ENCODE data around the gene OR10AG1.

OR10AG1 gene

DNA sequence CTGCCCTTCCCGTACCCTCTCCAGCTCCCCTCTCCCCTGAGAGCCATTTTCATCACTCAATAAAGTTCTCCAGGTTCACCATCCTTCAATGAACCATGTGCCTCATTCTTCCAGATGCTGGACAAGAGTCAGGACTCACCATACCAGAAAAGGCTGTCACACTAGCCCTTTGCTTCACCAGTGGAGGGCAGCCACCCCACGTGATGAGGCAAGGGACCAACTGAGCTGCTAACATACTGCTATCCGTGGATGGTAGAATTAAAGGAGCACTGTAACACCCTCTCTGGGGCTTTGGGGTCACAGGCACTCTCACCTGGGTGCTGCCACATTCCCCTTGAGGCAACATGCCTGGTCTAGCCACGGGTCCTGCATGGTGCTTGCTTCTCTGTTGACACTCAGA lies 20.4 kb downstream of the OR10AG1 start:
- no peak overlapping the region for H2BK5ac ChIP-seq (ENCODE audit: low read depth, low read length, poor library complexity, severe bottlenecking)
- H2AK5ac ChIP-seq (ENCODE audit: low read length, severe bottlenecking), result no peak overlapping the region
- no peak overlapping the region for H3K4me3 ChIP-seq (ENCODE audit: insufficient read depth in 1 of 2, low read depth in 1 of 2, low read length in 2 of 2)
- no peaks in the 10 kb centered on the region for H3K36me3 ChIP-seq (ENCODE audit: control insufficient read depth in 1 of 2, insufficient read depth in 2 of 2, low read depth in 1 of 2, low read length in 2 of 2)
- no peak overlapping the region for H3K14ac ChIP-seq (ENCODE audit: low read length in 2 of 2)
- H2BK12ac ChIP-seq (ENCODE audit: low read length in 2 of 2), result no peak overlapping the region
- no peak overlapping the region for H2AFZ ChIP-seq (ENCODE audit: low read depth, low read length)
- no peaks in the 10 kb centered on the region for H3K4me1 ChIP-seq (ENCODE audit: control insufficient read depth, insufficient read depth, low read depth, low read length)
- no peaks in the 10 kb centered on the region for H3K9me3 ChIP-seq (ENCODE audit: control insufficient read depth, low read length)
- H2BK120ac ChIP-seq (ENCODE audit: low read depth, low read length), result no peak overlapping the region
- 50% methylated on average over 4 of the region's 4 CpGs for WGBS
- no peaks in the 10 kb centered on the region for H3K79me1 ChIP-seq (replicated peaks; ENCODE audit: low read length, poor library complexity, severe bottlenecking)
- H4K91ac ChIP-seq (ENCODE audit: low read length), result no peak overlapping the region
- H3K4ac ChIP-seq (ENCODE audit: low read depth in 1 of 2, low read length in 2 of 2), result no peak overlapping the region
- H3K9ac ChIP-seq (ENCODE audit: low read length), result no peak overlapping the region
- no peak overlapping the region for H4K8ac ChIP-seq (ENCODE audit: low read length)
- no peak overlapping the region for H3K27ac ChIP-seq (ENCODE audit: low read length, poor library complexity, severe bottlenecking)
- no peaks in the 10 kb centered on the region for H3K27me3 ChIP-seq (ENCODE audit: control insufficient read depth in 1 of 2, insufficient read depth in 1 of 2, low read length in 2 of 2)
- H3K4me2 ChIP-seq (ENCODE audit: low read length, poor library complexity, severe bottlenecking), result no peak overlapping the region
- DNase-seq, result no peak
- H3K23ac ChIP-seq (ENCODE audit: low read length in 2 of 2), result no peak overlapping the region
- no peak overlapping the region for H3K18ac ChIP-seq (ENCODE audit: low read depth in 1 of 2, low read length in 2 of 2)
- H2BK15ac ChIP-seq (ENCODE audit: low read depth, poor library complexity, severe bottlenecking), result no peak overlapping the region

DNA sequence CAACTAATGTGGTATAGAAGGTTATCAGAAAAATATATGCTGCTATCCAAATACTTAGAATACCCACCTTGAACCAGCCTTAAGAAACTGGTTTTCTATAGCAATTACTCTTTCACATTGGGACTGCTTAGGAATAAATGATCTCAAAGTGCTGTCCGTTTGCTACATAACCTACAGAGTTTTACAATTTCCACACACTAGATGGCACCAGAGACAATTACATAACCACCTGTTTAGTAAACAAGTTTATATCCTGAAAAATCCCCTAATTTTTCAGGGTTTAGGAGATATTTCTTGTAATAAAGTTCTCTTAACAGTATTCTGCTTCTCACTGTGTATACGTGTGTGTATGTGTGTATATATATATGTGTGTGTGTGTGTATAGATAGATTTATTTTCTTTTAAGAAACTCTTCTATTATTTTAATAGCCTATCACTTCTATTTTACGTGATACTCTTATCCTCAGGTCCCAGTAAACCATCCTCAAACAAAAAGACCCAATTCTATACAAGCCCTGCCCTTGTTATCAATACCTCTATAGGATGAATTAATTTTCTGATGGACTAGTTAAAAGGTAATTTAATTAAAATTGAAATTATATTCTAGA lies 26.9 kb downstream of the OR10AG1 start:
- no peak overlapping the region for H3K4ac ChIP-seq (ENCODE audit: low read depth in 1 of 2, low read length in 2 of 2)
- H4K91ac ChIP-seq (ENCODE audit: low read length), result no peak overlapping the region
- H3K9me3 ChIP-seq (ENCODE audit: control insufficient read depth, low read length), result no peaks in the 10 kb centered on the region
- WGBS, result 0% methylated on average over 1 of the region's 3 CpGs
- H2AFZ ChIP-seq (ENCODE audit: low read depth, low read length), result no peak overlapping the region
- no peak overlapping the region for H4K8ac ChIP-seq (ENCODE audit: low read length)
- H2BK5ac ChIP-seq (ENCODE audit: low read depth, low read length, poor library complexity, severe bottlenecking), result no peak overlapping the region
- H3K23ac ChIP-seq (ENCODE audit: low read length in 2 of 2), result no peak overlapping the region
- H3K4me3 ChIP-seq (ENCODE audit: insufficient read depth in 1 of 2, low read depth in 1 of 2, low read length in 2 of 2), result no peak overlapping the region
- no peak overlapping the region for H2AK5ac ChIP-seq (ENCODE audit: low read length, severe bottlenecking)
- no peak overlapping the region for H2BK12ac ChIP-seq (ENCODE audit: low read length in 2 of 2)
- no peaks in the 10 kb centered on the region for H3K4me1 ChIP-seq (ENCODE audit: control insufficient read depth, insufficient read depth, low read depth, low read length)
- H3K36me3 ChIP-seq (ENCODE audit: control insufficient read depth in 1 of 2, insufficient read depth in 2 of 2, low read depth in 1 of 2, low read length in 2 of 2), result no peaks in the 10 kb centered on the region
- no peak overlapping the region for H3K27ac ChIP-seq (ENCODE audit: low read length, poor library complexity, severe bottlenecking)
- no peak overlapping the region for H3K14ac ChIP-seq (ENCODE audit: low read length in 2 of 2)
- H2BK15ac ChIP-seq (ENCODE audit: low read depth, poor library complexity, severe bottlenecking), result no peak overlapping the region
- no peaks in the 10 kb centered on the region for H3K79me1 ChIP-seq (replicated peaks; ENCODE audit: low read length, poor library complexity, severe bottlenecking)
- H2BK120ac ChIP-seq (ENCODE audit: low read depth, low read length), result no peak overlapping the region
- DNase-seq, result peak; percentile 14
- H3K9ac ChIP-seq (ENCODE audit: low read length), result no peak overlapping the region
- no peak overlapping the region for H3K18ac ChIP-seq (ENCODE audit: low read depth in 1 of 2, low read length in 2 of 2)
- no peaks in the 10 kb centered on the region for H3K27me3 ChIP-seq (ENCODE audit: control insufficient read depth in 1 of 2, insufficient read depth in 1 of 2, low read length in 2 of 2)
- no peak overlapping the region for H3K4me2 ChIP-seq (ENCODE audit: low read length, poor library complexity, severe bottlenecking)

DNA sequence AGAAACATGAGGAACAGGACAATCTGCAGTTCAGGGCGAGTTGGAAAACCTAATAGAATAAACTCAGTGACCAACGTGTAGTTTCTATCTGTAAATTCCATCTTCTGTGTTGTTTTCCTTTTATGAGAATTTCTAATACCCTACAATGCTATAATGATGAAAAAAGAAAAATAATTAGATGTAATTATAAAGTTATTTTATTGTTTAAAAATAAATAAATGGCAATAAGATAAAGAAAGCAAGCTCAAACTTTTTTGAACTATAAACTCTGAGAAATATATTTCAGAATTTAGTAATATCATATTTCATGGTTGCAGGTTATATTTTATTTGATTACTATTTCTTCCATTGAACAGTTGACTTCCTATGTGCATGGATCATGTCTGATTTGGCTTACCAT lies 33.4 kb downstream of the OR10AG1 start, which contains the start of gene OR5I1:
OR5I1 (minus strand) TSS at position 101 of the 400 bp plus-strand sequence; CDS start at position 101, 0 bp downstream.
- no CpG with 5 or more reads among the region's 2 CpGs for WGBS
- H2BK120ac ChIP-seq (ENCODE audit: low read depth, low read length), result no peak within 1 kb of the TSS
- H3K79me1 ChIP-seq (replicated peaks; ENCODE audit: low read length, poor library complexity, severe bottlenecking), result no peaks in the 10 kb centered on the region
- no peak within 1 kb of the TSS for H4K8ac ChIP-seq (ENCODE audit: low read length)
- H2BK12ac ChIP-seq (ENCODE audit: low read length in 2 of 2), result no peak within 1 kb of the TSS
- H3K18ac ChIP-seq (ENCODE audit: low read depth in 1 of 2, low read length in 2 of 2), result no peak within 1 kb of the TSS
- H4K91ac ChIP-seq (ENCODE audit: low read length), result no peak within 1 kb of the TSS
- no peak within 1 kb of the TSS for H2BK5ac ChIP-seq (ENCODE audit: low read depth, low read length, poor library complexity, severe bottlenecking)
- no peak within 1 kb of the TSS for H3K14ac ChIP-seq (ENCODE audit: low read length in 2 of 2)
- no peaks in the 10 kb centered on the region for H3K36me3 ChIP-seq (ENCODE audit: control insufficient read depth in 1 of 2, insufficient read depth in 2 of 2, low read depth in 1 of 2, low read length in 2 of 2)
- no peaks in the 10 kb centered on the region for H3K27me3 ChIP-seq (ENCODE audit: control insufficient read depth in 1 of 2, insufficient read depth in 1 of 2, low read length in 2 of 2)
- no peaks in the 10 kb centered on the region for H3K9me3 ChIP-seq (ENCODE audit: control insufficient read depth, low read length)
- H2BK15ac ChIP-seq (ENCODE audit: low read depth, poor library complexity, severe bottlenecking), result no peak within 1 kb of the TSS
- no peak within 1 kb of the TSS for H3K27ac ChIP-seq (ENCODE audit: low read length, poor library complexity, severe bottlenecking)
- no peaks in the 10 kb centered on the region for H3K4me1 ChIP-seq (ENCODE audit: control insufficient read depth, insufficient read depth, low read depth, low read length)
- H3K9ac ChIP-seq (ENCODE audit: low read length), result no peak within 1 kb of the TSS
- H3K4me2 ChIP-seq (ENCODE audit: low read length, poor library complexity, severe bottlenecking), result no peak within 1 kb of the TSS
- H3K23ac ChIP-seq (ENCODE audit: low read length in 2 of 2), result no peak within 1 kb of the TSS
- DNase-seq, result no peak
- no peak within 1 kb of the TSS for H2AK5ac ChIP-seq (ENCODE audit: low read length, severe bottlenecking)
- H3K4me3 ChIP-seq (ENCODE audit: insufficient read depth in 1 of 2, low read depth in 1 of 2, low read length in 2 of 2), result no peak within 1 kb of the TSS
- H3K4ac ChIP-seq (ENCODE audit: low read depth in 1 of 2, low read length in 2 of 2), result no peak within 1 kb of the TSS
- no peak within 1 kb of the TSS for H2AFZ ChIP-seq (ENCODE audit: low read depth, low read length)

DNA sequence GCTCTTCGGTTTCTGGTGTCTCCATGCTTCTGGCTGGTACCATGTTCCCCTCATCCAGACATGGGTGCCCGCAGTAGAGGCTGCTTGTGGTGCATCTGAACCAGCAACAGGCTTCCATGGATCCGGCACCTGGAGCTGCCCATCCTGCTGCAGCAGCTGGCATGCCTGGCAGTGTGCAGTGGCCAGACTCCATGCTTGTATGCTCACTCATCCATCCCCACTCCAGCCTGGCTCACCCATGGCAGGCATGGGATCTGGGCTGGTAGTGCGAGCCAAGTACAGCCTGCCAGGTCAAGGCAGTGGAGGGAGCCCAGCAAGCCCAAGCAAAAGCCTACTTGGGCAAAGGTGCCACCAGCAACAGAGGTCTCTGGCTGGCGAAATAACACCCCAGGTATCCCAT lies 49.2 kb downstream of the OR10AG1 start:
- no peak overlapping the region for H2AFZ ChIP-seq (ENCODE audit: low read depth, low read length)

More for the DNA sequence above, 49.2 kb downstream of the OR10AG1 start:
- Histone ChIP-seq H3K9ac (ENCODE audit: low read length) (no peak overlapping the region), H4K91ac (ENCODE audit: low read length) (no peak overlapping the region), H3K4me2 (ENCODE audit: low read length, poor library complexity, severe bottlenecking) (no peak overlapping the region), H4K8ac (ENCODE audit: low read length) (no peak overlapping the region), H3K4ac (ENCODE audit: low read depth in 1 of 2, low read length in 2 of 2) (no peak overlapping the region), H2BK15ac (ENCODE audit: low read depth, poor library complexity, severe bottlenecking) (no peak overlapping the region), H3K27ac (ENCODE audit: low read length, poor library complexity, severe bottlenecking) (no peak overlapping the region), H3K14ac (ENCODE audit: low read length in 2 of 2) (no peak overlapping the region), H2AK5ac (ENCODE audit: low read length, severe bottlenecking) (no peak overlapping the region), H2BK120ac (ENCODE audit: low read depth, low read length) (no peak overlapping the region), H3K79me1 (replicated peaks; ENCODE audit: low read length, poor library complexity, severe bottlenecking) (no peaks in the 10 kb centered on the region), H3K23ac (ENCODE audit: low read length in 2 of 2) (no peak overlapping the region), H3K18ac (ENCODE audit: low read depth in 1 of 2, low read length in 2 of 2) (no peak overlapping the region), H3K36me3 (ENCODE audit: control insufficient read depth in 1 of 2, insufficient read depth in 2 of 2, low read depth in 1 of 2, low read length in 2 of 2) (no peaks in the 10 kb centered on the region), H2BK5ac (ENCODE audit: low read depth, low read length, poor library complexity, severe bottlenecking) (no peak overlapping the region), H2BK12ac (ENCODE audit: low read length in 2 of 2) (no peak overlapping the region), H3K4me1 (ENCODE audit: control insufficient read depth, insufficient read depth, low read depth, low read length) (no peaks in the 10 kb centered on the region), H3K9me3 (ENCODE audit: control insufficient read depth, low read length) (no peaks in the 10 kb centered on the region), H3K27me3 (ENCODE audit: control insufficient read depth in 1 of 2, insufficient read depth in 1 of 2, low read length in 2 of 2) (no peaks in the 10 kb centered on the region), H3K4me3 (ENCODE audit: insufficient read depth in 1 of 2, low read depth in 1 of 2, low read length in 2 of 2) (no peak overlapping the region)
- 49% methylated on average over 4 of the region's 5 CpGs for WGBS
- no peak for DNase-seq
